Liver (tissue), 9 donors: ENCODE results near the gene ACKR4. TPM values are rescaled to one million over a fixed set of nuclear protein-coding genes. Genes with fewer than 3 reads are reported as not detected.
A peak's percentile ranks its signal among the peaks of the same experiment; 100 is the strongest.

Source experiments
- DNase-seq: peaks from one replicate; pipeline ENCODE4 v3.0.0-alpha.2; 2017; ENCODE audit warnings: low spot score
- H3K27ac ChIP-seq, 2 donors: one replicate each; pipeline ENCODE4 v1.7.0; 2013; ENCODE audit warnings: inconsistent platforms in 2 of 2, low read length in 2 of 2, control low read depth in 1 of 2, low read depth in 1 of 2, mild to moderate bottlenecking in 1 of 2
- H3K27me3 ChIP-seq, 4 donors: one replicate each; pipeline versions ENCODE4 v1.6.1 to v1.7.0; 2013; ENCODE audit warnings: low read length in 3 of 4, inconsistent platforms in 1 of 4, mild to moderate bottlenecking in 1 of 4, moderate library complexity in 1 of 4; ENCODE audit not compliant: control insufficient read depth in 4 of 4, insufficient read depth in 4 of 4
- H3K36me3 ChIP-seq, 4 donors: one replicate each; pipeline versions ENCODE4 v1.6.1 to v1.7.0; 2013; ENCODE audit warnings: low read length in 3 of 4, mild to moderate bottlenecking in 3 of 4, low read depth in 1 of 4, moderate library complexity in 1 of 4; ENCODE audit not compliant: control insufficient read depth in 4 of 4, insufficient read depth in 3 of 4
- H3K4me1 ChIP-seq, 4 donors: one replicate each; pipeline versions ENCODE4 v1.6.1 to v1.7.0; 2013; ENCODE audit warnings: low read length in 3 of 4, mild to moderate bottlenecking in 3 of 4, moderate library complexity in 1 of 4; ENCODE audit not compliant: control insufficient read depth in 4 of 4, insufficient read depth in 4 of 4
- H3K4me3 ChIP-seq, 3 donors: one replicate each; pipeline versions ENCODE4 v1.6.1 to v1.7.0; 2013; ENCODE audit warnings: low read length in 3 of 3, control low read depth in 1 of 3, low read depth in 1 of 3, mild to moderate bottlenecking in 1 of 3
- H3K9ac ChIP-seq, 2 donors: one replicate each; pipeline ENCODE4 v1.7.0; 2013; ENCODE audit warnings: low read length in 2 of 2, mild to moderate bottlenecking in 2 of 2, moderate library complexity in 2 of 2, control low read depth in 1 of 2, low read depth in 1 of 2
- H3K9me3 ChIP-seq, 4 donors: one replicate each; pipeline versions ENCODE4 v1.6.1 to v1.7.0; 2013; ENCODE audit warnings: low read length in 3 of 4; ENCODE audit not compliant: control insufficient read depth in 4 of 4
- EGR1 ChIP-seq, 2 donors: IDR thresholded peaks; 2 replicates each; pipeline ENCODE4 v1.6.1; 2016 to 2018; ENCODE audit warnings: antibody characterized with exemption in 2 of 2, low read depth in 2 of 2
- FOXA2 ChIP-seq: IDR thresholded peaks from 2 replicates; pipeline ENCODE4 v1.6.1; 2016; ENCODE audit warnings: antibody characterized with exemption
- GABPA ChIP-seq, 2 donors: IDR thresholded peaks in 1 of 2; conservative IDR thresholded peaks in 1 of 2; 2 replicates each; pipeline ENCODE4 v1.6.1; 2016; ENCODE audit warnings: antibody characterized with exemption in 2 of 2, mild to moderate bottlenecking in 1 of 2, moderate library complexity in 1 of 2
- HNF4A ChIP-seq, 2 donors: conservative IDR thresholded peaks; 2 replicates each; pipeline ENCODE4 v1.6.1; 2016; ENCODE audit warnings: antibody characterized with exemption in 2 of 2, mild to moderate bottlenecking in 2 of 2
- JUND ChIP-seq, 2 donors: IDR thresholded peaks; 2 replicates each; pipeline ENCODE4 v1.6.1; 2016; ENCODE audit warnings: antibody characterized with exemption in 2 of 2
- NR2F2 ChIP-seq: IDR thresholded peaks from 2 replicates; pipeline ENCODE4 v1.6.1; 2016; ENCODE audit warnings: antibody characterized with exemption
- RXRA ChIP-seq, 2 donors: IDR thresholded peaks; 2 replicates each; pipeline ENCODE4 v1.6.1; 2017 to 2018; ENCODE audit warnings: antibody characterized with exemption in 2 of 2, mild to moderate bottlenecking in 1 of 2
- SP1 ChIP-seq: IDR thresholded peaks from 2 replicates; pipeline ENCODE4 v1.6.1; 2018; ENCODE audit warnings: antibody characterized with exemption, mild to moderate bottlenecking
- TAF1 ChIP-seq: conservative IDR thresholded peaks from 2 replicates; pipeline ENCODE4 v1.6.1; 2016; ENCODE audit warnings: antibody characterized with exemption, mild to moderate bottlenecking
- YY1 ChIP-seq: IDR thresholded peaks from 2 replicates; pipeline ENCODE4 v1.6.1; 2016; ENCODE audit warnings: antibody characterized with exemption, mild to moderate bottlenecking
- WGBS: extraction: QIAGEN DNeasy Blood & Tissue Kit; methylation state at CpG from one replicate; pipeline ENCODE4 v1.1.7; 2013; 5-methylcytosine and 5-hydroxymethylcytosine counted together
- polyA plus RNA-seq, 2 donors: library from polyadenylated mRNA; stranded (reverse) in 1 of 2; unstranded in 1 of 2; fragments of 200-250 nt in 1 of 2; fragments of >200 nt in 1 of 2; fragmentation: Nextera tagmentation in 1 of 2; extraction: Ambion mirVana in 1 of 2; gene quantifications; one replicate each; pipeline versions ENCODE4 v1.2.1 to v1.2.3, GENCODE V29; 2013 to 2015
- total RNA-seq, 2 donors: library from RNA; depleted of rRNA; stranded (reverse); fragments of >200 nt; gene quantifications; one replicate each; pipeline ENCODE4 v1.2.3, GENCODE V29; 2014
- TF ChIP-seq, protein P1 (sequence below): IDR thresholded peaks from 2 replicates; pipeline ENCODE4 v1.6.1; 2016; ENCODE audit warnings: antibody characterized with exemption, mild to moderate bottlenecking
- TF ChIP-seq, protein P2 (sequence below): IDR thresholded peaks from 2 replicates; pipeline ENCODE4 v1.6.1; 2016; ENCODE audit warnings: antibody characterized with exemption
- TF ChIP-seq, protein P3 (sequence below): IDR thresholded peaks from 2 replicates; pipeline ENCODE4 v1.6.1; 2016; ENCODE audit warnings: antibody characterized with exemption
- donor health status: healthy.
- donor health status: healthy.
- donor health status: healthy.
- donor health status: healthy.
- donor health status: healthy.

ACKR4 gene
- total and polyA plus RNA-seq, 4 donors = 0.21 to 0.71 (median 0.31) TPM

DNA sequence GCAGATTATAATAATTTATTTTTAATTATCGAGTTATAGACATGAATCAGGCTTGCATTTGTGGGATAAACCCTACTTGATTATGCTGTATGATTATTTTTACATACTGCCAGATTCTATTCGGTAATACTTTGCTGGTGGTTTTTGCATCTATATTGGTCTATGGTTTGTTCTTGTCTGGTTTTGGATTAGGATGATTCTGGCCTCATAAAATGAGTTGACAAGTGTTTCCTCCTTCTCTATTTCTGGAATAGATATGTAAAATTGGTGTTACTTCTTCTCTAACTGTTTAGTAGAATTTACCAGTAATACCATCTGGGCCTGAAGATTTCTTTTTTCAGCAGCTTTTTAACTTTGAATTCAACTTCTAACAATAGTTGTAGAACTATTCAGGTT is 33.0 kb upstream of the ACKR4 start:
- H3K4me3 ChIP-seq = no peak overlapping the region
- H3K27me3 ChIP-seq = no peaks in the 10 kb centered on the region
- no peak overlapping the region for H3K9ac ChIP-seq
- peaks cover 1 to 37% (median 21%) of the 10 kb centered on the region in 4 donors for H3K36me3 ChIP-seq
- H3K27ac ChIP-seq = no peak overlapping the region
- H3K4me1 ChIP-seq = no peaks in the 10 kb centered on the region
- no peaks in the 10 kb centered on the region for H3K9me3 ChIP-seq
- no peak for TF ChIP-seq SP1
- no peak for TF ChIP-seq FOXA2
- no peak for TF ChIP-seq JUND (IDR thresholded peaks at IDR 0.05)
- TF ChIP-seq, protein P1, sequence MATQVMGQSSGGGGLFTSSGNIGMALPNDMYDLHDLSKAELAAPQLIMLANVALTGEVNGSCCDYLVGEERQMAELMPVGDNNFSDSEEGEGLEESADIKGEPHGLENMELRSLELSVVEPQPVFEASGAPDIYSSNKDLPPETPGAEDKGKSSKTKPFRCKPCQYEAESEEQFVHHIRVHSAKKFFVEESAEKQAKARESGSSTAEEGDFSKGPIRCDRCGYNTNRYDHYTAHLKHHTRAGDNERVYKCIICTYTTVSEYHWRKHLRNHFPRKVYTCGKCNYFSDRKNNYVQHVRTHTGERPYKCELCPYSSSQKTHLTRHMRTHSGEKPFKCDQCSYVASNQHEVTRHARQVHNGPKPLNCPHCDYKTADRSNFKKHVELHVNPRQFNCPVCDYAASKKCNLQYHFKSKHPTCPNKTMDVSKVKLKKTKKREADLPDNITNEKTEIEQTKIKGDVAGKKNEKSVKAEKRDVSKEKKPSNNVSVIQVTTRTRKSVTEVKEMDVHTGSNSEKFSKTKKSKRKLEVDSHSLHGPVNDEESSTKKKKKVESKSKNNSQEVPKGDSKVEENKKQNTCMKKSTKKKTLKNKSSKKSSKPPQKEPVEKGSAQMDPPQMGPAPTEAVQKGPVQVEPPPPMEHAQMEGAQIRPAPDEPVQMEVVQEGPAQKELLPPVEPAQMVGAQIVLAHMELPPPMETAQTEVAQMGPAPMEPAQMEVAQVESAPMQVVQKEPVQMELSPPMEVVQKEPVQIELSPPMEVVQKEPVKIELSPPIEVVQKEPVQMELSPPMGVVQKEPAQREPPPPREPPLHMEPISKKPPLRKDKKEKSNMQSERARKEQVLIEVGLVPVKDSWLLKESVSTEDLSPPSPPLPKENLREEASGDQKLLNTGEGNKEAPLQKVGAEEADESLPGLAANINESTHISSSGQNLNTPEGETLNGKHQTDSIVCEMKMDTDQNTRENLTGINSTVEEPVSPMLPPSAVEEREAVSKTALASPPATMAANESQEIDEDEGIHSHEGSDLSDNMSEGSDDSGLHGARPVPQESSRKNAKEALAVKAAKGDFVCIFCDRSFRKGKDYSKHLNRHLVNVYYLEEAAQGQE = no peak
- no peak for TF ChIP-seq GABPA (IDR thresholded peaks at IDR 0.05 in 1 of 2, conservative IDR thresholded peaks at IDR 0.05 in 1 of 2)
- no peak for TF ChIP-seq EGR1 (IDR thresholded peaks at IDR 0.05; ENCODE audit: low read depth in 2 of 2)
- no peak for TF ChIP-seq NR2F2
- WGBS = 95% methylated on average over 2 of the region's 2 CpGs
- DNase-seq = no peak

DNA sequence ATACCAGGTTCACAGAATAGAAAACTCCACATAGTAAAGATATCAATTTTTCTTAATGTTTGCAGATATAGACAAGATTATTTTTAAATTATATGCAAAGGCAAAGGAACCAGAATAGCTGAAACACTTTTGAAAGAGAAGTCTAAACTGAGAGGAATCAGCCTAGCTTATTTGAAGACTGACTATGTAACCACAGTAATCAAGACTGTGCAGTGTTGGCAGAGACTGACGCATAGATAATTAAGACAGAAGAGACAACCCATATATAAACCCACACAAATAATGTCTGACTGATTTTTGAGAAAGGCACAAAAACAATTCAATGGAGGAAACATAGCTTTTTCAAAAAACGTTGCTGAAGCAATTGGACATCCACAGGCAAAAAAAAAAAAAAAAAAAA is 28.6 kb upstream of the ACKR4 start:
- Histone ChIP-seq H3K27me3 (no peaks in the 10 kb centered on the region), H3K9me3 (no peaks in the 10 kb centered on the region), H3K36me3 (peaks cover 1 to 27% (median 16%) of the 10 kb centered on the region in 4 donors), H3K27ac (no peak overlapping the region), H3K4me3 (no peak overlapping the region), H3K9ac (no peak overlapping the region), H3K4me1 (no peaks in the 10 kb centered on the region)
- DNase-seq = no peak
- no peak for TF ChIP-seq RXRA (IDR thresholded peaks at IDR 0.05)
- TF ChIP-seq, protein P2, sequence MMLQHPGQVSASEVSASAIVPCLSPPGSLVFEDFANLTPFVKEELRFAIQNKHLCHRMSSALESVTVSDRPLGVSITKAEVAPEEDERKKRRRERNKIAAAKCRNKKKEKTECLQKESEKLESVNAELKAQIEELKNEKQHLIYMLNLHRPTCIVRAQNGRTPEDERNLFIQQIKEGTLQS = no peak
- TF ChIP-seq HNF4A (conservative IDR thresholded peaks at IDR 0.05) = no peak
- TF ChIP-seq GABPA (IDR thresholded peaks at IDR 0.05 in 1 of 2, conservative IDR thresholded peaks at IDR 0.05 in 1 of 2) = no peak
- no peak for TF ChIP-seq YY1
- TF ChIP-seq FOXA2 = no peak
- TF ChIP-seq TAF1 = no peak
- TF ChIP-seq EGR1 (IDR thresholded peaks at IDR 0.05; ENCODE audit: low read depth in 2 of 2) = no peak
- TF ChIP-seq, protein P3, sequence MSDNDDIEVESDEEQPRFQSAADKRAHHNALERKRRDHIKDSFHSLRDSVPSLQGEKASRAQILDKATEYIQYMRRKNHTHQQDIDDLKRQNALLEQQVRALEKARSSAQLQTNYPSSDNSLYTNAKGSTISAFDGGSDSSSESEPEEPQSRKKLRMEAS = no peak
- 88% methylated on average over 2 of the region's 2 CpGs for WGBS

GRCh38 chr3:132569153-132569552 is 27.9 kb upstream of the ACKR4 start:
- no peak overlapping the region for H3K9ac ChIP-seq
- no peaks in the 10 kb centered on the region for H3K9me3 ChIP-seq
- no peaks in the 10 kb centered on the region for H3K4me1 ChIP-seq
- TF ChIP-seq JUND (IDR thresholded peaks at IDR 0.05) (peak in 1 of 2 donors; percentile 11), RXRA (IDR thresholded peaks at IDR 0.05) (no peak)
- no peaks in the 10 kb centered on the region for H3K27me3 ChIP-seq
- no peak for DNase-seq
- no peak overlapping the region for H3K27ac ChIP-seq
- H3K36me3 ChIP-seq = peaks cover 2 to 31% (median 18%) of the 10 kb centered on the region in 4 donors
- H3K4me3 ChIP-seq = no peak overlapping the region
- WGBS = 20% methylated on average over 2 of the region's 2 CpGs
